WTC11 (cell line): ENCODE measurements around the gene USP7.

Experiments
- PRRX2 ChIP-seq: fragments of 250-450 bp; sonication (Bioruptor Pico); IDR thresholded peaks from 2 replicates; pipeline ENCODE4 v1.8.0; 2021; ENCODE audit warnings: mild to moderate bottlenecking
- ZNF423 ChIP-seq: fragments of 250-450 bp; sonication (Bioruptor Pico); IDR thresholded peaks from 2 replicates; pipeline ENCODE4 v2.1.2; 2022; ENCODE audit warnings: mild to moderate bottlenecking, moderate library complexity
- TF ChIP-seq, protein P1 (sequence below): fragments of 200-600 bp; IDR thresholded peaks from 2 replicates; pipeline ENCODE4 v1.8.0; 2022; ENCODE audit warnings: antibody characterized with exemption
- TF ChIP-seq, protein P2 (sequence below): sonication (generic); formaldehyde crosslinking; IDR thresholded peaks from 2 replicates; pipeline ENCODE4 v1.8.1; 2022; ENCODE audit warnings: low read depth, missing genetic modification reagents, borderline replicate concordance
- TF ChIP-seq, protein P3 (sequence below): sonication (generic); formaldehyde crosslinking; IDR thresholded peaks from 2 replicates; pipeline ENCODE4 v1.8.0; 2022; ENCODE audit warnings: missing genetic modification reagents

GRCh38 chr16:8885674-8886592 is 77.8 kb downstream of the USP7 start:
- no peak for TF ChIP-seq PRRX2 (CRISPR knock-in tag)
- TF ChIP-seq, protein P1, sequence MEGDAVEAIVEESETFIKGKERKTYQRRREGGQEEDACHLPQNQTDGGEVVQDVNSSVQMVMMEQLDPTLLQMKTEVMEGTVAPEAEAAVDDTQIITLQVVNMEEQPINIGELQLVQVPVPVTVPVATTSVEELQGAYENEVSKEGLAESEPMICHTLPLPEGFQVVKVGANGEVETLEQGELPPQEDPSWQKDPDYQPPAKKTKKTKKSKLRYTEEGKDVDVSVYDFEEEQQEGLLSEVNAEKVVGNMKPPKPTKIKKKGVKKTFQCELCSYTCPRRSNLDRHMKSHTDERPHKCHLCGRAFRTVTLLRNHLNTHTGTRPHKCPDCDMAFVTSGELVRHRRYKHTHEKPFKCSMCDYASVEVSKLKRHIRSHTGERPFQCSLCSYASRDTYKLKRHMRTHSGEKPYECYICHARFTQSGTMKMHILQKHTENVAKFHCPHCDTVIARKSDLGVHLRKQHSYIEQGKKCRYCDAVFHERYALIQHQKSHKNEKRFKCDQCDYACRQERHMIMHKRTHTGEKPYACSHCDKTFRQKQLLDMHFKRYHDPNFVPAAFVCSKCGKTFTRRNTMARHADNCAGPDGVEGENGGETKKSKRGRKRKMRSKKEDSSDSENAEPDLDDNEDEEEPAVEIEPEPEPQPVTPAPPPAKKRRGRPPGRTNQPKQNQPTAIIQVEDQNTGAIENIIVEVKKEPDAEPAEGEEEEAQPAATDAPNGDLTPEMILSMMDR: no peak
- TF ChIP-seq ZNF423 (CRISPR knock-in tag): no peak
- TF ChIP-seq, protein P2, sequence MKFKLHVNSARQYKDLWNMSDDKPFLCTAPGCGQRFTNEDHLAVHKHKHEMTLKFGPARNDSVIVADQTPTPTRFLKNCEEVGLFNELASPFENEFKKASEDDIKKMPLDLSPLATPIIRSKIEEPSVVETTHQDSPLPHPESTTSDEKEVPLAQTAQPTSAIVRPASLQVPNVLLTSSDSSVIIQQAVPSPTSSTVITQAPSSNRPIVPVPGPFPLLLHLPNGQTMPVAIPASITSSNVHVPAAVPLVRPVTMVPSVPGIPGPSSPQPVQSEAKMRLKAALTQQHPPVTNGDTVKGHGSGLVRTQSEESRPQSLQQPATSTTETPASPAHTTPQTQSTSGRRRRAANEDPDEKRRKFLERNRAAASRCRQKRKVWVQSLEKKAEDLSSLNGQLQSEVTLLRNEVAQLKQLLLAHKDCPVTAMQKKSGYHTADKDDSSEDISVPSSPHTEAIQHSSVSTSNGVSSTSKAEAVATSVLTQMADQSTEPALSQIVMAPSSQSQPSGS (CRISPR knock-in tag): no peak
- TF ChIP-seq, protein P3, sequence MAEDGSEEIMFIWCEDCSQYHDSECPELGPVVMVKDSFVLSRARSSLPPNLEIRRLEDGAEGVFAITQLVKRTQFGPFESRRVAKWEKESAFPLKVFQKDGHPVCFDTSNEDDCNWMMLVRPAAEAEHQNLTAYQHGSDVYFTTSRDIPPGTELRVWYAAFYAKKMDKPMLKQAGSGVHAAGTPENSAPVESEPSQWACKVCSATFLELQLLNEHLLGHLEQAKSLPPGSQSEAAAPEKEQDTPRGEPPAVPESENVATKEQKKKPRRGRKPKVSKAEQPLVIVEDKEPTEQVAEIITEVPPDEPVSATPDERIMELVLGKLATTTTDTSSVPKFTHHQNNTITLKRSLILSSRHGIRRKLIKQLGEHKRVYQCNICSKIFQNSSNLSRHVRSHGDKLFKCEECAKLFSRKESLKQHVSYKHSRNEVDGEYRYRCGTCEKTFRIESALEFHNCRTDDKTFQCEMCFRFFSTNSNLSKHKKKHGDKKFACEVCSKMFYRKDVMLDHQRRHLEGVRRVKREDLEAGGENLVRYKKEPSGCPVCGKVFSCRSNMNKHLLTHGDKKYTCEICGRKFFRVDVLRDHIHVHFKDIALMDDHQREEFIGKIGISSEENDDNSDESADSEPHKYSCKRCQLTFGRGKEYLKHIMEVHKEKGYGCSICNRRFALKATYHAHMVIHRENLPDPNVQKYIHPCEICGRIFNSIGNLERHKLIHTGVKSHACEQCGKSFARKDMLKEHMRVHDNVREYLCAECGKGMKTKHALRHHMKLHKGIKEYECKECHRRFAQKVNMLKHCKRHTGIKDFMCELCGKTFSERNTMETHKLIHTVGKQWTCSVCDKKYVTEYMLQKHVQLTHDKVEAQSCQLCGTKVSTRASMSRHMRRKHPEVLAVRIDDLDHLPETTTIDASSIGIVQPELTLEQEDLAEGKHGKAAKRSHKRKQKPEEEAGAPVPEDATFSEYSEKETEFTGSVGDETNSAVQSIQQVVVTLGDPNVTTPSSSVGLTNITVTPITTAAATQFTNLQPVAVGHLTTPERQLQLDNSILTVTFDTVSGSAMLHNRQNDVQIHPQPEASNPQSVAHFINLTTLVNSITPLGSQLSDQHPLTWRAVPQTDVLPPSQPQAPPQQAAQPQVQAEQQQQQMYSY (CRISPR knock-in tag): no peak
